ENCODE results near the gene FXYD1. TPM values are rescaled to one million over a fixed set of nuclear protein-coding genes. Genes with fewer than 3 reads are reported as not detected.

FXYD1 gene
- total and polyA plus RNA-seq, 2 of the 8 experiments (the other 6 are each of a cell fraction or from before 2014, with no cell fraction given): 1.6 to 8.1 TPM

GRCh38 chr19:35153701-35154524, 15.3 kb downstream of the FXYD1 start (continued):
- TF ChIP-seq KDM4A (IDR thresholded peaks at IDR 0.05; ENCODE audit: low read depth, low read length, severe bottlenecking): peak; percentile 16
- no peak for TF ChIP-seq CHD1 (IDR thresholded peaks at IDR 0.05; ENCODE audit: low read depth, low read length)
- peak; percentile 36; the same call in 1 of the 2 replicates for TF ChIP-seq BACH1 (IDR thresholded peaks at IDR 0.05; ENCODE audit: low read length)
- no peak for TF ChIP-seq CBX5 (IDR thresholded peaks at IDR 0.05; ENCODE audit: low read depth, low read length)

All from H1 (cell line).